Left lung (tissue), 10 donors: Measurements from ENCODE around the gene DHRSX. TPM values are rescaled to one million over a fixed set of nuclear protein-coding genes. Genes with fewer than 3 reads are reported as not detected.

Experiments
- ATAC-seq: fragments of 200-7000 bp; cut with Tn5 transposase; one replicate; pipeline ENCODE4 v1.9.1; 2020; ENCODE audit warnings: moderate library complexity
- DNase-seq, 4 donors: peaks; one replicate each; pipeline ENCODE4 v3.0.0-alpha.2; 2013 to 2020
- H3K27ac ChIP-seq, 2 donors: fragments of 200-600 bp; sonication (generic) in 1 of 2; one replicate each; pipeline versions ENCODE4 v1.5.0 to v1.8.0; 2020 to 2021
- H3K27me3 ChIP-seq, 2 donors: fragments of 200-600 bp; sonication (generic) in 1 of 2; one replicate each; pipeline versions ENCODE4 v1.5.0 to v1.8.0; 2020 to 2021
- H3K36me3 ChIP-seq, 2 donors: fragments of 200-600 bp; sonication (generic) in 1 of 2; one replicate each; pipeline versions ENCODE4 v1.5.0 to v1.8.0; 2020 to 2021
- H3K4me1 ChIP-seq, 2 donors: fragments of 200-600 bp; one replicate each; pipeline ENCODE4 v1.8.0; 2021
- H3K4me3 ChIP-seq, 2 donors: fragments of 200-600 bp; sonication (generic) in 1 of 2; one replicate each; pipeline versions ENCODE4 v1.5.0 to v1.8.0; 2020 to 2021; ENCODE audit warnings: mild to moderate bottlenecking in 1 of 2
- H3K9me3 ChIP-seq, 2 donors: fragments of 200-600 bp; sonication (generic) in 1 of 2; one replicate each; pipeline versions ENCODE4 v1.5.0 to v1.8.0; 2020 to 2021
- CTCF ChIP-seq, 2 donors: fragments of 200-600 bp; sonication (generic) in 1 of 2; IDR thresholded peaks; one replicate each; pipeline versions ENCODE4 v1.5.0 to v1.8.0; 2021; ENCODE audit warnings: antibody characterized with exemption in 2 of 2
- intact Hi-C, 2 donors: fragments of 100-400 bp; cut with DNase I; formaldehyde crosslinking; loops; one replicate each; pipeline versions ENCODE4 v1.11.2 to v1.14.2; 2022
- polyA plus RNA-seq, 6 donors: library from polyadenylated mRNA; unstranded; fragments of 120-200 nt; gene quantifications; one replicate each; pipeline ENCODE4 v1.2.1, GENCODE V29; 2013; ENCODE audit not compliant: insufficient read length in 6 of 6
- total RNA-seq, 2 donors: library from RNA; stranded (reverse); fragmentation: NEBNext Ultra II Directional; extraction: Animal tissue kit (Norgen Biotek cat#: 25700); gene quantifications; one replicate each; pipeline ENCODE4 v1.2.1, GENCODE V29; 2021
- donor health status: DM: no; HTN: yes; CAD: no.
- donor health status: DM: no; HTN: no; CAD: no.

The DHRSX gene
- total and polyA plus RNA-seq, 8 donors, result 20.2 to 31.5 (median 26.8) TPM

- H3K27me3 ChIP-seq, result no peaks in the 10 kb centered on the region
- no peaks in the 10 kb centered on the region for H3K4me1 ChIP-seq
- TF ChIP-seq CTCF (IDR thresholded peaks at IDR 0.05), result no peak
- H3K36me3 ChIP-seq, result peaks cover 0 to 69% of the 10 kb centered on the region in 2 donors
- no peak overlapping the region for H3K27ac ChIP-seq
- intact Hi-C loops, result no loop called here
- H3K4me3 ChIP-seq, result no peak overlapping the region
- ATAC-seq, result no peak
- no peaks in the 10 kb centered on the region for H3K9me3 ChIP-seq
- no peak for DNase-seq
These were observed 11.0 kb downstream of the DHRSX start for GRCh38 chrX:2489446-2490445.

GRCh38 chrX:2488621-2489285 is 12.0 kb downstream of the DHRSX start:
- Histone ChIP-seq H3K9me3 (no peaks in the 10 kb centered on the region), H3K27ac (no peak overlapping the region), H3K36me3 (peaks cover 0 to 69% of the 10 kb centered on the region in 2 donors), H3K4me3 (no peak overlapping the region), H3K27me3 (no peaks in the 10 kb centered on the region), H3K4me1 (no peaks in the 10 kb centered on the region)
- no peak for ATAC-seq
- no peak for TF ChIP-seq CTCF (IDR thresholded peaks at IDR 0.05)
- DNase-seq, result no peak
- intact Hi-C loops, result no loop called here

GRCh38 chrX:2487366-2487765 is 13.4 kb downstream of the DHRSX start:
- ATAC-seq (no peak), DNase-seq (no peak)
- Histone ChIP-seq H3K27me3 (no peaks in the 10 kb centered on the region), H3K36me3 (peaks cover 0 to 66% of the 10 kb centered on the region in 2 donors), H3K4me3 (no peak overlapping the region), H3K4me1 (no peaks in the 10 kb centered on the region), H3K27ac (no peak overlapping the region), H3K9me3 (no peaks in the 10 kb centered on the region)
- TF ChIP-seq CTCF (IDR thresholded peaks at IDR 0.05), result no peak
- intact Hi-C loops, result no loop called here

GRCh38 chrX:2486476-2487133 is 14.2 kb downstream of the DHRSX start:
- Histone ChIP-seq H3K4me3 (no peak overlapping the region), H3K27ac (no peak overlapping the region), H3K9me3 (no peaks in the 10 kb centered on the region), H3K36me3 (peaks cover 0 to 59% of the 10 kb centered on the region in 2 donors), H3K27me3 (no peaks in the 10 kb centered on the region), H3K4me1 (no peaks in the 10 kb centered on the region)
- intact Hi-C loops, result no loop called here
- DNase-seq (no peak), ATAC-seq (no peak)
- TF ChIP-seq CTCF (IDR thresholded peaks at IDR 0.05), result no peak
